Measurements from ENCODE around the gene SOCS6.

DNA sequence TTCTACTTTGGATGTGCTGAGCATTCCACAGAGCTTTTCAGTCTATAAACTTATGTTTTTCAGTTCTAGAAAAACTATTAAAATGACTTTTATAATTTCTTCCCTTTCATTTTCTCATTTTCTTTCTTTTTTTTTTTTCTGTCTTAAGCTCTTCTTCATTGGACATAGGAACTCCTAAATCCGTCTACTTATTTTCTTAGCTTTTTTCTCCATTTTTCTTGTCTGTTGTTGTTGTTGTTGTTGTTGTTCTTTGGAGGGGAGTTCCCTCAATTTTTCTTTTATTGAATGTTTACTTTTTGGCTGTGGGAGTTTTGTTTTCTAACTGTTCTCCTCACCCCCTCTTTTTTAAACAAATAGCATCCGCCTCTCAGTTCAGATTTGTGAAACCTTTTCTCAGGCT is 7.9 kb downstream of the SOCS6 start:
- no peak for TF ChIP-seq EZH2 (IDR thresholded peaks at IDR 0.05; ENCODE audit: insufficient read depth, poor library complexity, severe bottlenecking)
- TF ChIP-seq EZH2phosphoT487 (IDR thresholded peaks at IDR 0.05; ENCODE audit: insufficient read depth, low read depth) = no peak
